Measurements from ENCODE around the gene RPS6KA2. TPM values are rescaled to one million over a fixed set of nuclear protein-coding genes. Genes with fewer than 3 reads are reported as not detected.

The RPS6KA2 gene
- total RNA-seq, 3 donors from 2014 or later, result 8.6 to 21.3 (median 18.7) TPM

- TF ChIP-seq CTCF (IDR thresholded peaks at IDR 0.05), result no peak
- H3K36me3 ChIP-seq (ENCODE audit: low read depth), result no peaks in the 10 kb centered on the region
- no peaks in the 10 kb centered on the region for H3K9me3 ChIP-seq
- H3K4me3 ChIP-seq, result no peak overlapping the region
- ATAC-seq, result no peak
- no peaks in the 10 kb centered on the region for H3K4me1 ChIP-seq (ENCODE audit: low read depth)
- no peak for DNase-seq
- intact Hi-C loops (cut with DNase I, micrococcal nuclease), result no loop called here
Measured at GRCh38 chr6:166511316-166511715, 115.7 kb downstream of the RPS6KA2 start.

- intact Hi-C loops (cut with DNase I, micrococcal nuclease), result no loop called here
- TF ChIP-seq CTCF (IDR thresholded peaks at IDR 0.05), result no peak
- no peaks in the 10 kb centered on the region for H3K36me3 ChIP-seq (ENCODE audit: low read depth)
Measured at GRCh38 chr6:166509193-166509592, 117.9 kb downstream of the RPS6KA2 start.

GRCh38 chr6:166508726-166509125, 118.3 kb downstream of the RPS6KA2 start:
- intact Hi-C loops (cut with DNase I, micrococcal nuclease), result no loop called here
- ATAC-seq, result no peak
- no peak overlapping the region for H3K4me3 ChIP-seq

More at GRCh38 chr6:166509193-166509592, 117.9 kb downstream of the RPS6KA2 start:
- Histone ChIP-seq H3K4me1 (ENCODE audit: low read depth) (no peaks in the 10 kb centered on the region), H3K9me3 (no peaks in the 10 kb centered on the region), H3K4me3 (no peak overlapping the region)
- ATAC-seq (no peak), DNase-seq (no peak)

GRCh38 chr6:166507809-166508564, 119.1 kb downstream of the RPS6KA2 start:
- ATAC-seq, result no peak
- Histone ChIP-seq H3K36me3 (ENCODE audit: low read depth) (no peaks in the 10 kb centered on the region), H3K4me1 (ENCODE audit: low read depth) (no peaks in the 10 kb centered on the region), H3K9me3 (no peaks in the 10 kb centered on the region), H3K4me3 (no peak overlapping the region)
- intact Hi-C loops (cut with DNase I, micrococcal nuclease), result no loop called here
- DNase-seq, result no peak
- no peak for TF ChIP-seq CTCF (IDR thresholded peaks at IDR 0.05)

More at GRCh38 chr6:166508726-166509125, 118.3 kb downstream of the RPS6KA2 start:
- TF ChIP-seq CTCF (IDR thresholded peaks at IDR 0.05), result no peak
- Histone ChIP-seq H3K4me1 (ENCODE audit: low read depth) (no peaks in the 10 kb centered on the region), H3K36me3 (ENCODE audit: low read depth) (no peaks in the 10 kb centered on the region), H3K9me3 (no peaks in the 10 kb centered on the region)
- DNase-seq, result no peak

GRCh38 chr6:166507380-166507779, 119.7 kb downstream of the RPS6KA2 start:
- no peaks in the 10 kb centered on the region for H3K9me3 ChIP-seq
- no peak overlapping the region for H3K4me3 ChIP-seq
- intact Hi-C loops (cut with DNase I, micrococcal nuclease), result no loop called here
- TF ChIP-seq CTCF (IDR thresholded peaks at IDR 0.05), result no peak
- no peaks in the 10 kb centered on the region for H3K36me3 ChIP-seq (ENCODE audit: low read depth)
- DNase-seq (no peak), ATAC-seq (no peak)
- H3K4me1 ChIP-seq (ENCODE audit: low read depth), result no peaks in the 10 kb centered on the region

Data from mucosa of descending colon (tissue), 3 donors.